ENCODE data around the gene GNAS. TPM values are rescaled to one million over a fixed set of nuclear protein-coding genes. Genes with fewer than 3 reads are reported as not detected.

Gene GNAS
- total and polyA plus RNA-seq, 10 donors, result 722 to 854 (median 770) TPM

GRCh38 chr20:58880441-58880840 lies 27.9 kb downstream of the GNAS start:
- Histone ChIP-seq H3K9me3 (no peaks in the 10 kb centered on the region), H3K27me3 (replicated peaks in 1 of 7) (no peaks in the 10 kb centered on the region), H3K4me1 (peaks cover 0 to 13% (median 2%) of the 10 kb centered on the region in 6 donors), H3K4me3 (no peak overlapping the region), H3K36me3 (no peaks in the 10 kb centered on the region), H3K27ac (no peak overlapping the region)
- DNase-seq, result no peak
- TF ChIP-seq POLR2AphosphoS5 (IDR thresholded peaks at IDR 0.05), result no peak
- no peak for TF ChIP-seq CTCF (IDR thresholded peaks at IDR 0.05 in 8 of 11, conservative IDR thresholded peaks at IDR 0.05 in 3 of 11)
- TF ChIP-seq POLR2A (IDR thresholded peaks at IDR 0.05), result no peak
- intact Hi-C loops (cut with DNase I; ENCODE audit: low total_unique reads), result loop anchor here (10.0 kb wide), 1 partner anchor 164 kb away; the partner anchor contains the start of gene PRELID3B
- 67 to 85% (median 79%) methylated on average over 1 of the region's 1 CpG for WGBS, 5 donors

GRCh38 chr20:58880994-58881752 lies 28.7 kb downstream of the GNAS start:
- intact Hi-C loops (cut with DNase I; ENCODE audit: low total_unique reads), result loop anchor here (10.0 kb wide), 1 partner anchor 164 kb away; the partner anchor contains the start of gene PRELID3B
- 71 to 87% (median 73%) methylated on average over 9 of the region's 9 CpGs for WGBS, 5 donors
- H3K27ac ChIP-seq, result no peak overlapping the region

DNA sequence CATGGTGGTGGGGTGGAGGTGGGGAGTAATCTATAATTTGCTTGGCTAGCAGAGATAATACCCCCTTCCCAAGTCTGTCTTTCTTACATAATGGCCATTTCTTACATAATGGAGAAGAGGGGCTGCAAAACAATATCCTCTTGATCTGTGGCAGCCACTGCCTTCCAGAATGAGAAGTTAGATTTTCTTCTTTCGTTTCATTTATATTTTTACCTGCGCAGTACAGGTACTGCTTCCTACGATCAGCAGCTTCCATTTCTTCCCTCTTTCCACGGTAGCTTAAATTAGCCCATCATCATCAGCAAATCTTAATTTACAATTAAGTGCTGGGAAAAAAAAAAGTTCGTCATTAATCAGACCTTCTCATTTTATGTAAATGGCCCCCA lies 30.2 kb downstream of the GNAS start:
- WGBS, 5 donors, result 76 to 97% (median 77%) methylated on average over 5 of the region's 5 CpGs
- intact Hi-C loops (cut with DNase I; ENCODE audit: low total_unique reads), result loop anchor here (10.0 kb wide), 1 partner anchor 162 kb away; the partner anchor contains the start of gene PRELID3B
- DNase-seq, result no peak
- no peak overlapping the region for H3K27ac ChIP-seq
- H3K9me3 ChIP-seq, result no peaks in the 10 kb centered on the region
- H3K36me3 ChIP-seq, result no peaks in the 10 kb centered on the region
- peaks cover 0 to 26% (median 10%) of the 10 kb centered on the region in 6 donors for H3K4me1 ChIP-seq
- no peaks in the 10 kb centered on the region for H3K27me3 ChIP-seq (replicated peaks in 1 of 7)
- TF ChIP-seq CTCF (IDR thresholded peaks at IDR 0.05 in 8 of 11, conservative IDR thresholded peaks at IDR 0.05 in 3 of 11) (no peak), POLR2A (IDR thresholded peaks at IDR 0.05) (no peak), POLR2AphosphoS5 (IDR thresholded peaks at IDR 0.05) (no peak)
- H3K4me3 ChIP-seq, result no peak overlapping the region

More at GRCh38 chr20:58880994-58881752, 28.7 kb downstream of the GNAS start:
- no peak for DNase-seq
- Histone ChIP-seq H3K9me3 (no peaks in the 10 kb centered on the region), H3K36me3 (no peaks in the 10 kb centered on the region), H3K4me3 (no peak overlapping the region), H3K4me1 (peaks cover 0 to 15% (median 2%) of the 10 kb centered on the region in 6 donors), H3K27me3 (replicated peaks in 1 of 7) (no peaks in the 10 kb centered on the region)
- no peak for TF ChIP-seq CTCF (IDR thresholded peaks at IDR 0.05 in 8 of 11, conservative IDR thresholded peaks at IDR 0.05 in 3 of 11)
- TF ChIP-seq POLR2AphosphoS5 (IDR thresholded peaks at IDR 0.05), result no peak
- TF ChIP-seq POLR2A (IDR thresholded peaks at IDR 0.05), result no peak

DNA sequence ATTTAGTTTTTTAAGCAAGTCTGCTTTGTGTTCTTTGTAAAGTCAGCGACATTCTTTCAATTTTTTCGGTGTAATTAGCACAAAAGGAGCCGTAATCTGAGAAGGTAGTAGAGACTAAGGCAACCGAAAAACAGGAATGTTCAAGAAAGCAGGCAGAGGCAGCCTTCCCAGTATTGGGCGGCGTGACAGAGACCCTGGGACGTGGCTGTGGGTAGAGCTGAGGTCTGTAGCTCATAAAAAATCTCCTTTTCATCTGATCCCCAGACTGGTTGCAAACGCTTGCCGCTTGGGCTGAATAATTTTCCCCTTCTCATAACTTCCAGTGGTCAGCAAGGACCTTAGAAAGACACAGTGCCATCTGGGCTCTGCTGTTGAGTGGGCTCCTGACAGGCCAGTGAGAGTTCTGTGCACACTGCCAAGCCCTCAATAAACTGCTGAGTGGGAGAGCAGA lies 30.8 kb downstream of the GNAS start:
- 84 to 93% (median 91%) methylated on average over 9 of the region's 9 CpGs for WGBS, 5 donors
- H3K4me3 ChIP-seq, result no peak overlapping the region
- no peak overlapping the region for H3K27ac ChIP-seq
- H3K36me3 ChIP-seq, result no peaks in the 10 kb centered on the region
- intact Hi-C loops (cut with DNase I; ENCODE audit: low total_unique reads), result loop anchor here (10.0 kb wide), 1 partner anchor 162 kb away; the partner anchor contains the start of gene PRELID3B
- TF ChIP-seq POLR2AphosphoS5 (IDR thresholded peaks at IDR 0.05), result no peak
- no peak for TF ChIP-seq CTCF (IDR thresholded peaks at IDR 0.05 in 8 of 11, conservative IDR thresholded peaks at IDR 0.05 in 3 of 11)
- no peak for TF ChIP-seq POLR2A (IDR thresholded peaks at IDR 0.05)
- no peaks in the 10 kb centered on the region for H3K9me3 ChIP-seq
- no peaks in the 10 kb centered on the region for H3K27me3 ChIP-seq (replicated peaks in 1 of 7)
- no peak for DNase-seq
- peaks cover 0 to 26% (median 13%) of the 10 kb centered on the region in 6 donors for H3K4me1 ChIP-seq
